GM19023 (cell line): ENCODE results near the gene NEURL1B.

Source experiments
- ATAC-seq: cut with Tn5 transposase; IDR thresholded peaks from one replicate; pipeline ENCODE4 v1.9.1; 2021; ENCODE audit warnings: mild to moderate bottlenecking, moderate library complexity; ENCODE audit not compliant: unreplicated experiment

The NEURL1B gene

GRCh38 chr5:172713809-172714490 lies 72.9 kb downstream of the NEURL1B start:
- ATAC-seq: no peak

- peak; percentile 67 for ATAC-seq
Observed at GRCh38 chr5:172714491-172715420, 73.7 kb downstream of the NEURL1B start.

DNA sequence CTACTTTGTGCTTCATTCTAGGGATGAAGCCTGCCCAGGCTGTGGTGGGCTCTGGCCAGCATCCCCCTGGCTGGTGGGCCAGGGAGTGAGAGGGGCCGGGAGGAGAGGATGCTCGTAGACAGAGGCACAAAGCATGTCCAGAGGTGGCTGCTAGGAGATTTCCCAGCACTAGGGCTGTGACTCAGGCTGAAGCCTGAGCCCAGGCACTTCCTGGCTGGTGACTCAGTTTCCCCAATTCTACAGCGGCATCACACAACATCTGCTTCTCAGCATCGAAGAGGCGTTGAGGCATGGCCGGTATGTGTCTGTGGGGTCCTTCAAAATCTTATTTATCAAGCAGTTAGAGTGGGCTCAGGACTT lies 74.3 kb downstream of the NEURL1B start:
- no peak for ATAC-seq

GRCh38 chr5:172715931-172716682 lies 75.0 kb downstream of the NEURL1B start:
- no peak for ATAC-seq

DNA sequence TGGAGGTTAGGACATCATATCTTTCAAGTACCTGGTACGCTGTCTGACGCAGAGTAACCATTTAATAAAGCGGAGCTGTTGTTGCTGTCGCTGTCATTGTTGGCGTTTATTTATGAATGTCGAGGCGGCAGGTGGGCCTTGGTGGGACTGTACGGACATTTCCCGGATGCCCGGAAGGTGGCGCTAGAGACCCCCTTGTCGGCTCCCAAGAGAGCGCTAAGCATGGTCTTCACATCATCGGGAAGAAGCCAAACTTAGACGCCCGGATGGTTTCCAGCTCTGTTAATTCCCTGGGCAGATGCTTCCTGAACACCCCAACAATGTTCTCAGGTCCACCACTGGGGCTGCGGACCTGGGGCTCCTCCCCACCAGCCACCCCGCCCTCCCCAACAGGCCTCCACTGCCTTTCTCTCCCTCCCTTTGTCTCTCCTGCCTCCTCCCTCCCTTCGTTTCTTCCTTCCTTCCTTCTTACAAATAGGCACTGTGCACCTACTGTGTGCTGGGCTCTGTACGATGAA lies 75.8 kb downstream of the NEURL1B start:
- ATAC-seq: no peak

DNA sequence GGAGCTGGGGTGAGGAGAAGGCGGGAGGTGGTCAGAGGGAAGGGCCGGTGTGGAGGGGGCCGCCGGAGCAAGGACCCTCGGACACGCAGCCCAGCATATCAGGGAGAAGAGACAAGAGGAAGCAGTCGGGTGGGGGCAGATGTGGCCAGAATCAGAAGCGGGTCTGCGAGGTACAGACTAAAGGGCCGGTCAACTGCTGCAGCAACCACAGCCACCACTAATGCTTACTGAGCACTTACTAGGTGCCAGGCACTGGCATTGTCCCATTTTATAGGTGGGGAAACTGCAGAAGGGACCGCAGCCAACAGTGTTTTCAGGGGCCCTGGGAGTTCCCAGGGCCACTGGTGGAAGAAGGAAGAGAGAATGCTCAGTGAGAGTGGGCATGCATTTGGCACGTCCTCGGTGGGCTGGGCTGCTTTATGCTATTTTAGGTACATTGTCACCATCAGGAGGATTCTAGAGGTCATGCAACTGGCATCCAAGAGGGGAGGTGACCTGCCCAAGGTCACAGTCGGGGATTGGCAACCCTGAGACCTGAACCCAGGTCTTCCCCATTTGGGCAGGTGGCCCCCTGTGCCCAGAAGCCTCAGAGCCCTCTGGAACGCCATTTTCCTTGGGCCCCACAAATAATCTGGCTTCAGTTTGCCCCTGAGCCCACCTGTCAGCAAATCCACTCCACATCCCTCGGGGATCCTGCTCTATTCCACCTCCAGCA lies 76.6 kb downstream of the NEURL1B start:
- ATAC-seq: no peak

GRCh38 chr5:172718527-172719114 lies 77.6 kb downstream of the NEURL1B start:
- no peak for ATAC-seq

- no peak for ATAC-seq
Observed at GRCh38 chr5:172719211-172719610, 78.1 kb downstream of the NEURL1B start.

- no peak for ATAC-seq
Observed at GRCh38 chr5:172720655-172721054, 79.6 kb downstream of the NEURL1B start.

GRCh38 chr5:172721455-172722326 lies 80.6 kb downstream of the NEURL1B start:
- ATAC-seq: no peak

DNA sequence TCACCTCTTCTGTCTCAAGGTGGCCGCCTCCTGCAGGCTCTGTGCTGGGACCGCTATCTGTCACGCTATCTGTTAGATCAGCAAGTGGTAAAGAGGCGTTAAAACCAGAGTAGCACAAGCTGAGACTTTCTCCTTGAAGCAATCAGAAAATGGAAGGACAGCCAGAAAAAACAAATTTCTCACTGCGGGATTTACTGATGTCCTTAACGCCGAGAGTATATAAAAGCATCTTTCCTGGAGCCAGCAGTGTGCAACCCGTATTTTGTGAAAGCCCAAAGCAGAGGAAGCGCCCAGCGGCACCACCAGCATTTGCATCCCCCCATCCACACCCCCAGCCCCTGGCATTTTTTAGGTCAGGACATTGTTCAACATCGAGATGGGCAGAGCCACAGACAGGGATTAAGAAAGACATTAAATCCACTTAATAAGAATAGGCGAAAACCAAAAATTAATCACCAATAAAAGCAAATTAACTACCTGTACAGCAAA lies 81.3 kb downstream of the NEURL1B start:
- ATAC-seq: no peak

DNA sequence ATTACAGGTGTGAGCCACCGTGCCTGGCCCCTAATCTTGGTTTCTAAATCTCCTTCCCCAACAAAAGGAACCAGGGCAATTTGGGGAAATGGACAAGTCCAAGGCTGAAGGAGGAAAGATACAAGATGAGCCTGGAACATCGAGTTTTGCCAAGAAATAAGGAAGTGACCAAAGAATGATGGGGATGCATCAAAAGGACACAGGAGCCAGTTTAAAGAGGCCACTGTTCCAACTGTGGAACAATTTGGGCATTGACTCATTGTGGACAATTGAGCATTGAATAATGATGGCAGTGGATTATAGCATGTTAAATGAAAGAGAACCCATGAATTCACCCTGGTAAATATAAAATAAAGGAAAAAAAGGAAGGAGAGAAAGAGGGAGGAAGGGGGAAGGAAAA lies 82.4 kb downstream of the NEURL1B start:
- no peak for ATAC-seq

GRCh38 chr5:172724242-172725183 lies 83.5 kb downstream of the NEURL1B start:
- ATAC-seq: no peak

- no peak for ATAC-seq
Observed at GRCh38 chr5:172725273-172725672, 84.2 kb downstream of the NEURL1B start.

DNA sequence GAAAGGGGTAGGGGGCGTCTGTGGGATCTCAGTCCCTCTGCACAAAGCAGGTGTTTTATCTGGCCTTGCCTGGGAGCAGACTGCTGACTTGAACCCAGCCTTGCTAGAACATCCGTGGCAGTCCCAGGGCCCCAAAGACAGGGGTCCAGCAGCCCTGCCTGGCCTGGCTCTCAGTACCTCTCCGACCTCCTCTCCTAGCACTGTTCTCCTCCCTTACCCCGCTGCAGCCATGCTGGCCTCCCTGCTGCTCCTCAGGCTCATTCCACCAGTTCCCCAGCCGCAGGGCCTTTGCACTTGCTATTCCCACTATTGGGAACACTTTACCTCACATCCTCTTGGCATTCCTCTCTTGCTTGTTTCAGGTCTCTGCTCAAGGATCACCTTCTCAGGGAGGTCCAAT lies 84.7 kb downstream of the NEURL1B start:
- no peak for ATAC-seq

DNA sequence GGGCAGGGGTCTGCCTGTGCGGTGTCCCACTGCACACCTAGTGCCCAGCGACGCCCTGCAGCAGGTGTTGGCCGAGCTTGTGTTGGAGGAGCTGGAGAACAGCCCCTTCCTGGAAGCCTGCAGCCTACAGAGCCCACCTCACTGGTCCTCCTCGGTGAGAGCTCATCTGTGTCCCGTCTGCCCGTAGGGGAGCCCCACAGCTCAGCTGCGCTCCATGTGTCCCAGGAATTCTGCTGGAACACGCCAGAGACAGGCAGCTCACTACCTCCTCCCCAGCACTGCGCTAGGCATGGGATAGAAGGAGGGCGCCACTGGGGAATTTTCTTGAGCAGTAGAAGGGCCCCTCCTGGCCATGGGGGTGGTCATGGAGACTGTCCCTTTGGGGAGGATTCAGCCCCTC lies 85.9 kb downstream of the NEURL1B start:
- no peak for ATAC-seq

- no peak for ATAC-seq
Observed at GRCh38 chr5:172727551-172727950, 86.5 kb downstream of the NEURL1B start.
